T-helper 1 cell (primary cell): ENCODE measurements around the gene ARHGAP15.

Experiments used
- DNase-seq, 5 donors: peaks; one replicate each; pipeline ENCODE4 v3.0.0-alpha.2; 2012 to 2020

Gene ARHGAP15

DNA sequence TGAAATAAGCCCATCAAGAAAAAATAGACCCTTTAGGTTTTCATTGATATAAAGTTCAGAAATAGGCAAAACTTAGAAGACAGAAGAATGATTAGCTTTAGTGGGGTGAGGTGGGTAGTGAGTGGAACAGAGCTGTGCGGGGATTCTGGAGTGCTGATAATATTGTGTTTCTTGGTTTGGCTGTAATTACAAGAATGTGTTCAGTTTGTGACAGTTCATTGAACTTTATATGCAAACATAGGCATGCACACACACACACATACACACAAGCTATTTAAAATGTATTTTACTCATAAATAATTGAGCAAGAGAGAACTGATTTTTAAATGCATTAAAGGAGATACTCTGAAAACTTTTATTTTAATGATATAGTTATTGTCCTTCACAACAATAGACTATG, 17.1 kb downstream of the ARHGAP15 start:
- no peak for DNase-seq

DNA sequence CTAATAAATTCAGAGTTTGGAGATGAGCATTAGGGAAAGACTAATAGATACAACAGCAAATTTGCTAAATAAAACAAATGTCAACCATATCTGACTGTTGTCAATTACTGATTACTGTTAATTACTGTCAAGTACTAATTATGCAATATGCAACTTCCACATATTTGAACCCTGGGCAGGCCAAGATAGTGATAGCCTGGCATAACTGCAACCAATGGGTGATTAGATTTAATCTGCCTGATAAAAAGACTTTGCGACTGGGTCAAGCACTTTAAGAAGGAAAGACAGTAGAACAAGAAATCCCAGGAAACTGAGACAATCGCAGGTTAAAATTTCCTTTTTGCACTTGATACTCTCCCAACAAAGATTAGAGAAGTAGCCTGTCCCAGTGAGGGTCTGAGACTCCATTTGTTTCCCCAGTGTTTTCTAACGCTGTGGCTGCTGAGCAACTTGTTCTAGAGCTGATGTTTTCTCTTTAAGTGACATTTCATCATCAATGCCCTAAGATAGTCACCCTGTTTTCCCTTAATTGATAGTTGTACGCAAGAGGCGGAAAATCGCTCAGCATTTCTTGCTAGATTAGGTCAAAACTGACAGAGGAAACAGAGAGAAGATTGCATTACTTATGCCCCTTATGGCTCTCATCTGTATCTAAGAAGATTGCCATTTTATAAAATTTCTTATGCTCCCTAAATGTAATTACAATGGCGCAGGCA, 17.8 kb downstream of the ARHGAP15 start:
- DNase-seq: no peak

DNA sequence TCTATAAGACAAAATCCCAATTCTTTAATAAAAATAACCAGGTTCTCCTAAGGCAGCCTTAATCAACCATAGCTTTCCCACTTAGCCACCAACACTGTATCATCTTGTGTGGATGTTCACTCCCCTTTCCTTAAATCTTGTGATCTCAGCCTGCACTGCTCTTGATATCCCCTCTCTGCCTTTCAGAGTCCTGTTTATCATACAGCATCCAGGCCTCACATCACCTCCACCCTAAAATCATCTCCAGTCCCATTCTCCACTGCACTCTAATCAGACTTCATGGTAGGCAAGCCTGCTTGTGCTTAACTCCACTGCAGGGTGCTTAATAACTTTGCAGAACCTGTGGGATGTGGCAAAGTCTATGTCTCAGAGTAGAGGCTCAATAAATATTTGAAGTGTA, 18.8 kb downstream of the ARHGAP15 start:
- no peak for DNase-seq

DNA sequence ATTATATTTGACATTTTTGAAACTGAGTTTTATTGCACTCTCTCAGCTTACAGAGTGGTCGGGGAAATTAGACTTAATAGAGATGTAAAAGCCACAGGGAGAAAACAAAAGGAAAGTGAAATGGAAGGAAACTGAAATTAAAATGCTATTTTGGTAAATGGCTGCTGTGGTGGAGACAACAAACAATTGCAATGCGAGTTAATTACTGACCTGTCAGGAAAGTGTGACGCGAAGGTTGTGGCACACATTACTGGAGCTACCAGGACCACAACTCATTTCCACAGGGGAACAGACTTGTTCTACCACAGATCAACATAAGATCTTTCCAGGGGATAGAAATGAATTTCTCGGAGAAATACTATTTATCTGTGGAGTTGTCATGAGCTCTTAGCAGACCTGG, 19.5 kb downstream of the ARHGAP15 start:
- no peak for DNase-seq

DNA sequence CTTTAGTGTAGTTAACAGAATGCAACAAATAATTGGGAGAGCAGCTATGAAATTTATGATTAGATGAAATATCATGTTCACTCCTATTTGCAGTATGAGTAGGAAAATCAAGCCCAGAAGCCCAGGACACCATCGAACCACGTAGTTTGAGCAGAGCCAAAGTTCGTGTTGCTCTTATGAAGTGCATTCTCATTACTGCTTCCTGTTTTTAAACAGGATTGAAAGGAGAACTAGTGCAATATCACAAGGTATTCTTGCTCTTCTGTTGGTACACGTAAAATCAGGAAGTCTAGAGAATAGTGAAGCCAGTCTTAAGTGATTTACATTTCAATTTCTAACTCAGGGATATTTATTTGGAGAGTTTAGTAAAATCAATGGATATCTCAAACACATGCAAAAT, 21.1 kb downstream of the ARHGAP15 start:
- DNase-seq: no peak

DNA sequence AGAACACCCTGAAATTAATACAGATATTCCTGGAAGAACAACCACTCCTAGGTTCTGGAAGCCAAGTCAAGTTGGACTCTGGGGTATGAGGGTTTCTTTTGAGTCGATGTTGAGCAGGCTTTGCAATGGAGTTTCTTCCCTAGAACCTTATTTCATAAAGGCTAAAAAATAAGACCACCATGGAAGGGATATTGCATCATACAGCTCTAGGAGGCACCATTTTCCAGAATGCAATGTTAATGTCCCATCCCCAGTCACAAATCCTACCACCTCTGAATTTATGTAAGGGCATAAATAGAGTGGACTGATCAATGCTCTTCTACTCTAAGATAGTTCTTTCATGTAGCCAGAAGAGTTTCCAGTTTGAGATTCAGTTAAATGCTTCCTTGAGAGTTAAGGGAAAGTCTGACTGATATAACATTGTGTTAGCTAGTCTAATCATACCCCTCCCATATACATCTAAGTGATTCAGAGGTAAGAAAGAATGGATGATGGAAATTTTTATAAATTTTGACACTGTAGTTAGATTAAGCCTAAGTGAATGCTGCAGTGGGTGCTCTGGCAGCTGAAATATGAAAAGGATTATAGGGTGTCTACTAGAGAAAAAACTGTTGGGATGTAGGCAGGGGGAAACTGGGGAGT, 22.0 kb downstream of the ARHGAP15 start:
- no peak for DNase-seq

DNA sequence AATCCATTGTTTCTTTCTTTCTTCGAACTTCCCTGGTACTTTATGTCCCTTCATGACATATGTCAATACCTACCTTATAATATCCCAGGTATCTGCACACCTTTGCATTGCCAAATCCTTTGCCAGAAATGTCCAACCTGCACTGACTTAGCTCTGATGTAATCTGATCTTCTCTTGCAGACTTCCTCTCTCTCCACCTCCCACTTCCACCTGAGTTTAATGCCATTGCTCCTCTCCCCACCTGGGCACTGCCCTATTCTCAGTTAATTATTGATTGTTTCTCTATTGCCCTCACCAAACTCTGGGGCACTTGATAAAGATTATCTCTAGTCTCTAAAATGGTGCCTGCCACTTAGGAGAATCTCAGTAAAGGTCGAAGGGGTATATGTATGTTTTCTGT, 23.0 kb downstream of the ARHGAP15 start:
- no peak for DNase-seq

DNA sequence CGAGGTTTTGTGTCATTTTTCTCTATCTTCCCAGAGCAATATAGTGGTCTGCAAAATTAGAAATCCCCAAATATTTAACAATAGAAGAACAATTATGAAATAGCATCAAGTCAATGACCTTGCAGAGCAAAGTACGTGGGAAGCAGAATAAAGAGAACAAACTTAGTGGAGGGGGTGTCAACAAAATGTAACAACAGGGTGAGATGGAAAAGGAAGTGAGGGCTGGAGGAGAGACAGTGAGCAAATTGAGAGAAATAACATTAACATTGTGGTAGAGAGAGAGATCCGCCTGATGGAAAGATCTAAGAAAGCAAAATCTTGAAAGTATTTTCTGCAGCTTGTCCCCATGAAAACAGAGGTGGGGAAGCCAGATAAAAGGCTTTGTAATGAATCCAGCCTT, 23.4 kb downstream of the ARHGAP15 start:
- no peak for DNase-seq

DNA sequence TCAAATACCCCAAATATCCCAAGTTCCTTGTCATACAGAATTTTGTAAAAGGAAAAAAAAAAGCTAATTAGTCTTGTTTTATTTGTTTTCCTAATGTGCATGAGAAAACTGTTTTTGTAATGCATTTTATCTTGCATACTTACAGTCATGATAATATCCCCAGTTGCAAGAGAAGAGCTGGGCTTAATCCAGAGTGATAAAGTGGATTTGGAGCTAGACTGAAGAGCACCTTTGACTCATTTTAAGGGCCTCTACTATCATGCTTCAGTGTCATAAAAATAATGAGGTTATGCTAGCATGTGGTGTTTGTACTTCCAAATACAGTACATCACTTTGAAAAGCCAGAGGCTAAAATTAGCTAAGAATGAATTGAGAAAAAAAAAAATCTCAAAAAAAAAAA, 26.4 kb downstream of the ARHGAP15 start:
- no peak for DNase-seq

DNA sequence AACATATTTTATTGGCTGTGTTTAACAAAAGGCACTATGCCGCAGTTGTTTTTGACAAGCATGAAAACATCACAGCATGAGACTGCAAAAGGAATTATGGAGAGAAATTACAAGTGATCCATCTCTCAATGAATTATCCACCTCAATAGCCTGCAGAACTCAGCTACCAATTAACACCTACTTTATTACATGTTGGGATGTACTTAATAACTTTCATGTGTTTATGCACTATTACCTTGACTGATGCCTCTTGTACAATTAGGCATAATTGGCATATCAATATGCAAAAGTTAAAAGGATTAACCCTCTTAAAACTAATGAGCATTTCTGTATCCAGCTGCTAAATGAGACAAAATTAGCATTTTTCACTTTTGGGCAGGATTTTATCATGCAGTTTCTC, 27.8 kb downstream of the ARHGAP15 start:
- DNase-seq: no peak

DNA sequence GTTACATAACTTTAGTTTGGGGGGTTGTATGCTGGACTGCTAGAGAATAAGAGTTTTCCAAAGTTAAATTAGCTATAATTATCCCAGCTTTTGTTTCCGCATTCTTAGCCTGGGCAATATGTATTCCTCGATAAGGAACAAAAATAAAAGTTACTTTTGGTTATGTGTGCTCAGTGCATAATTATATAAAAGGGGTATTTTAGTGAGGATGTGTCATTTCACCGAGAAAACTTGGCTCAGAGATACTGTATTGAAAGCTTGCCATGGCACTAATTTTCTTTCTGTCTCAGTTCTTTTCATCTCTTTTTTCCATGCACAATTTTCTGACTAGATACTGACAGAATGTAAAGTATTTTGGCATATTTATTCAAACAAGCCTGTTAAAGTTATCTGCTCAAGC, 28.2 kb downstream of the ARHGAP15 start:
- no peak for DNase-seq

DNA sequence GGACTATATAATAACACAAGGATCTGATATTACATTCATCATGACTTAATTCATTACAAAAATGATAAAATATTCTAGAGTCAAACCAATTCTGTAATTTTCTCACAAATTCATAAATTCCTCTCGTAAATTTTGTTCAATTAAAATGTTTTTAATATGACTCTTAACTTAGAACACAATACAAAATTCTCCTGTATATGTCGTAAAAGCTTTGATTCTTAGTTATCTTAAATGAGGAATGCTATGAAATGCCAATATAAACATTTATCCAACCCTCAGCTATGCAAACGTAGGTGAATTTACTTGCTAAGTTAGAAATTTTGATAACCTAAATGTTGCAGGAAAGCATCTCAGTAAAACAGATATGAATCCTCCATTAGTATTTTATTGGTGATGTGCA, 28.9 kb downstream of the ARHGAP15 start:
- no peak for DNase-seq

DNA sequence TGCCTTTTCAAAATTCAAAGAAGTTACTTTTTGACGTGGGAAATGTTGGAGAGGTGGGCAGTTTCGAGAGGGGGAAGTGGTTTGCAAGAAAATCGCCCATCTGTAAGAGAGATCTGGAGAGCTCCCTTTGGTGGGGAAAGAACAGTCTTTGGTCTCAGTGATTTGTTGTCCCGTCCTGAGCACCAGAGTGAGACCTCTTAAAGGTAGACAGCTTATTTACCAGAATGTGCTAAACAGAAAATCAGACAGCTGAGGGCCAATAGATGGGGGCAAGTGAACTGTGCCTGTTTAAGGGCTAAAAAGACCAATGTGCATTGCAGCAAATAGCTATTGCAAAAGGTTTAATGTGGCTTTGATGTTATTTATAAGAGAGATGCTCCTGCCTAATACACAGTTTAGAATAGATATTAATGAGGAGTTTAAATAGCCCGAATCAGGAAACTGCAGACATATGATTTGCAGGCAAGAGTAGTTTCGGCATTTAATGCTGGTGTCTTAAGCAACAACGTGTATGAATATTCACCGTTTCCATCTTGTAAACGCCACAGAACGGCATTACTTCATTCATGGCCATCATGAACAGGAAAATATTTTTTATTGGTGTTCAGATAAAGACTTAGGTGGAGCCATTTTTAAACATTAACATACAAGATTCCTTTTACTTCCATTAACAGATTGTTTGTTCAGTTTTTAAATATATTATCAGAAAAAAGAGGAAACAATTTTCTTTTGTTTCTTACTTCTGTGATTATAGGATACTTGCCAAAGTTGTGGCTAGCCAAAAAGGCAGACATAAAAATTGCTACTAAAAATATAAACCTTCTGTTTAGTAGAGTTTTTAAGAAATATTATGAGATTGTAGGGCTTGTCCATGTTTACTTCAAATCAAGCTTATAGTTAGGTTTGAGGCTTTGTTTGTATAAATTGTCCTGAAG, 29.6 kb downstream of the ARHGAP15 start:
- no peak for DNase-seq

DNA sequence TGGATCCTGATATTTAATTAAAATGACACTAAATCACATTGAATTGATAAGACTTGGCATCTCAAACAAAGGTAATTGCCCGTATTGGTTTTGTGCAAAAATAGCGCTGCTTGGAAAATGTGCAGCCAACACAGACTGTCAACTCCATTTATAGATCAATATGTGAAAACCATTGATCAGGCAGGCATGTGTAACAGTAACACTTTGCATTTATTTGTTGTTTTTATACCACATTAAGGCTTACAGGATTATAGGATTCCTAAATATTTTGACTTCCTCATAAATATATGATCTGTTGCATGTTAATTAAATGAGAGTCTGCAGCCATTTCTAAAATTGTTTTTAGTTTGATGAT, 30.2 kb downstream of the ARHGAP15 start:
- no peak for DNase-seq

DNA sequence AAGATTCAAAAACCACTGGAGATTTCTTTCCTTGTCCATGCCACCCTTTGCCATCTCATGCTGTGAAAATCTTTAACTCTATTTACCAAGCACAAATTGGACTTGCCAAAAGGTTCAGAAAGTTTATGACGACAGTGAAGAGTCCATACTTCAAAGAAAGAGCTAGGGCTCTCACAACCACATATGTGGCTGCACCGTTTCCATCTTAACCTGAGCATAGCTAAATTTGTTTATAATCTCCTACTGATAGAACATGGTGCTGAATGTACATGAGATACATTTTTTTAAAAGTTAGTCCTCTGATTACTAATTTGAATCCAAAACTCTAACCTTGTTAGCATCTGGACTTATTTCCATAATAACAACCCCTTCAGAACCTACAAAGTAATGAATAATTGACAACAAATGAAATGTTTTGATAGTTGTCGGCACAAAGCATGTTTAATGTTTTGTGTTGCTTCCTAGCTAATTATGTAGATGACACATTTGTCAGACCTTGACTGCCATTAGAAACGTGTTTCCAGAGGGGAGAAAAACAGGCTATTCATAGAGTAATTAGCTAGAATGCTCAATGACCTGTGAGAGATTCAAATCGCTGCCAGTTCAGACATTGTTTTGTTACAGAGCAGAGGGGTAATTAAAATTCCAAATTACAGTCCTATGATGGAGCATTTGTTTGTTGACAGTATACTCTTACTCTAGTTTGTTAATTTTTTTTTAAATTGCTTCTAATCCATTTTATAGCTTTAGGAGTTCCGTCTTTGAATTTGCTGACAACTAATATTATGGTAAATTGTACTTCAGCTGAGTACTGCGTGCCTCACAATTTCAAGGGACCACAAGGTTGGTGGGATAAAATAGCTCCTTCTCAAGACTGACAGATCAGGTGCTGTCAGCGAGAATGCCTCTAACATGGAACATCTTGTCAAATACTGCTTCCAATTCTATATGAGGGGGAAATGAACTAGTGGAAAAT, 31.8 kb downstream of the ARHGAP15 start:
- no peak for DNase-seq

DNA sequence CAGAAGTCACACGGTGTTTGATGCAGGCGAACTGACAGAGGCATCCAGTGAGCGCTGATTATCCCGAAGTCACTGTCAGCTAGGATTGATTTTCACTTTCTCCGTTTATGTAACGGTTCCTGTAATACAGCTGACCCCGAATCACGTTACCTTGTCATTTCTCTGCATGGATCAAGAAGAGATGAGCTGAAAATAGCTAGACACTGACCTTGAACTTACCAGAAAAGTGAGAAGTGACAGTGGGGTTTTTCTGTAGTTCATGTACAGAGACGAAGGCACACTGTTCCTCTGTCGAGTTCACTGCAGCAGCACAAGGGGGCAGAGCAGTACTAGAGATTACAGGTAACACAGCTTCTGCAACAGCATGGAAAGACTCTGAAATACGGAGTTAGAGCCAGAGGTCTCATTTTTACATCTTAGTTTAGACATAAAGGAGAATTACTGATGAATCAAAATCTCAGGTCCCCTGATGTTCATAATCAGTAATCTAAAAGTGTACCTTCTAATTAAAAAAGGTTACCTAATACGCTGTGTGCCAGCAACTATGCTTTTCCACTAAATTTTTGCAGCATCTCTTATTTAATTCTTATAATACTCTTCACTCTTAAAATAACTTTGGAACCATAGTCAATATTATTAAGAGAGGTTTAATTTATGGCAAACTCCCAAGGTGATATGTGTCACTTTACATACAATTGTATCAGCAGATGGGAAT, 33.1 kb downstream of the ARHGAP15 start:
- DNase-seq: peak; percentile 20 to 54 (median 45)

DNA sequence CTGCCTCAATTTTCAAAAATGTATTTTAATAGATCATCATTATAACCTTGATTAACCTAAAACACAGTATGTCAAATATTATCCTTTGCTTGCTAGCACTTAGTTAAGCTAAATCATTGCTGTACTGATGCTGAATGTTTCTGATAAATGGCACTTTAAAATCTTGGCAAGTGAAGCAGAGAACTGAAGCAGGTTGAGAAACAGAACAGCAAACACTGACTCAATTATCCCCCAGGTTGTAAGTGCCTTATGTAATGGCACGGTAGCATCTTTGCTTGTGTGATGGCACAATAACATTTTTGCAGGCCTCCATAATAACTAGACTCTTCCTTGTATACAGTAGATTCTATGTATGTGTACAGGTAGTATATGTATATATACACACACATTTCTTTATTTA, 33.8 kb downstream of the ARHGAP15 start:
- DNase-seq: no peak

DNA sequence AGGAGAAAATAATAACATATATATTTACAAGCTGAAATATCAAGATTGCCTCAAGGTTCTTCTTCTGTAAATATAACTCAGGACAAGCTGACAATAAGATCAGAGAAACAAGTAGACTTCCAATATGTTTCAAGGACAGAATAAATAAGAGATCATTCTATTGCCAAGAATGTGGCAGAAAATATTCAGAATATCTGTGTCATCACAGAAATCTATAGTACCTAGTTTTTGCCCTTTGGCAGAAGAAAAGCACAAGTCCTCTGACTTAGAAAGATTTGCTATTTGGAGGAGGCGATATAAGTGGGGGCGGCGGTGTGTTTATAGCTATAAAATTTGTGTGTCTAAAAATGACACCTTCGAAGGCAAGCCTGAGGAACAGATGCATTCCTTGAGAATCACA, 34.3 kb downstream of the ARHGAP15 start:
- no peak for DNase-seq

DNA sequence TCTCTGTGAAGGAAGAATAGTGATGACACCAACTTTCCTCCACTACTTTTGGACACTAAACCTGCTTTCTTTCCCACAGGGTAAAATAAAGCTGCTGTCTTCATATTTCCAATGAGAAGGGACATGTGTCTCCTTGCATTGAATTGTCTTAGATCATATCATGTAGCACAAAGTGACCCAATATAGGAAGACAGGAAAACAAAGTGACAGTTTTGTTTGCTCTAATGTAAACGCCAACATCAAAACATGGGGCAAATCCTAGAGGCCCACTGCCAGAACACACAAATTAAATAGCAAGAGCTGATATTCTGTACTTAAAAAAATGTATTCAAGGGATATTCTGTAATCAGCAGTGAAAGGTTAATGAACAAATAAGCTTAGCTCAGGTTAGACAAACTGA, 36.1 kb downstream of the ARHGAP15 start:
- no peak for DNase-seq

DNA sequence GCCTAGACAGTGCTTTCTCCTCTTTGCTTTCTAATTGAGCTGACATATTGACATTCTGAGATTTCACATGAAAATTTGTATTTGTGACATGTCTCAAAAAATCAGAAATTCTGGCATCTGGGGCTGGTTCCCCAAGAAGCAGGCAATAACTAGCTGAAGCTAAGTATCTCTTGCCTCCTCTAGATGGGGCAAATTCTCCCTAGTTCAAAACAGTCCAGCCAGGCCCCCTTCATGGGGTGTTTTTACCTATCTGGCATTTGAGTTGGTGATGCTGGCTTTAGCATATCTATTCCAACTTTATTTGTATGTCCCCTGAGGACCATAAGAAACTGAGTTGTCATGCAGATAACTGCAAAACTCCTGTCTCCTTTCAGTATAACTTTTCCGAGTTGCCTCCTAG, 39.9 kb downstream of the ARHGAP15 start:
- DNase-seq: no peak

DNA sequence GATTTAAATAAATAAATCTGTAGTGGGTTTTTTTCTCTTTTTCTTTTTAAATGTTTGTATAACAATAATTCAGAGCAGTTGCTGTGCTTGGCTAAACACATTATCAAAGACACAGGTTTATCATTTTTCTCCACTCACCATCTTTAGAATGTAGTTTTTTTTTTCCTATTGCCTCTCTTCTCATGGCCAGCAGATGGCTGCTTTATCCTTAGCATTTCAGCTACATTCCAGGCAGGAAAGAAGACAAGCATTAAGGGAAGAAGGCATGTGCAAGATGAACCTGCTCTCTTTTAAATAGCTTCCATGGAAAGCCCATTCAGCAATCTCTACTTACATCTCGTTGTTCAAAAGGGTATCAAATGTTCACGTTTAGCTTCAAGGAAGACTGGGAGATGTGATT, 42.6 kb downstream of the ARHGAP15 start:
- DNase-seq: no peak

DNA sequence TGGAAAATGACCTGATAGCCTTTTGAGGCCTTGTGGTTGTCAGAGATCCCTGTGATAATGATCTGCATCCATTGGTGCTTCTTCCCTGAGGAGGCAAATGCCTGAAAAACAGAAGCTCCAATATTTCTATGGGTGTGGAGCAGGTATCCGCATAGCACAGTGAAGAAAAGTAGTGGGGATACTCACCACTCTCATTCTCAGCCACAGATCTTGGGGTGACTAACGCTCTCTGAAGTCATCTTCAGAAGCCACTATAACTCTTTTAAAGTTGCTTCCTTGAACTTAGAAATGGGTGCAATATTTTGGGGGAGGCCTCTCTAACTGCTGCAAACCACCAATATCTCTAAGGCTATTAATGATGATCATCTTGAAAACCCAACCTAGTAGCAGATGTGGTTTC, 46.2 kb downstream of the ARHGAP15 start:
- peak in 1 of 5 donors; percentile 18 for DNase-seq
